A549 treated with ZK216348 at 1 μM for 4 hours (cell line): ENCODE measurements around the gene APCDD1L. TPM values are rescaled to one million over a fixed set of nuclear protein-coding genes. Genes with fewer than 3 reads are reported as not detected.

Source experiments
- total RNA-seq: library from RNA; stranded (reverse); fragments of 200-300 nt; extraction: Qiagen RNA extraction; gene quantifications from 5 replicates; pipeline ENCODE4 v1.2.3, GENCODE V29; 2022; ENCODE audit warnings: low read depth

The APCDD1L gene
- total RNA-seq, result 0.07 to 0.12 TPM (median 0.09 TPM) in 4 of 5 replicates, not detected in the other

DNA sequence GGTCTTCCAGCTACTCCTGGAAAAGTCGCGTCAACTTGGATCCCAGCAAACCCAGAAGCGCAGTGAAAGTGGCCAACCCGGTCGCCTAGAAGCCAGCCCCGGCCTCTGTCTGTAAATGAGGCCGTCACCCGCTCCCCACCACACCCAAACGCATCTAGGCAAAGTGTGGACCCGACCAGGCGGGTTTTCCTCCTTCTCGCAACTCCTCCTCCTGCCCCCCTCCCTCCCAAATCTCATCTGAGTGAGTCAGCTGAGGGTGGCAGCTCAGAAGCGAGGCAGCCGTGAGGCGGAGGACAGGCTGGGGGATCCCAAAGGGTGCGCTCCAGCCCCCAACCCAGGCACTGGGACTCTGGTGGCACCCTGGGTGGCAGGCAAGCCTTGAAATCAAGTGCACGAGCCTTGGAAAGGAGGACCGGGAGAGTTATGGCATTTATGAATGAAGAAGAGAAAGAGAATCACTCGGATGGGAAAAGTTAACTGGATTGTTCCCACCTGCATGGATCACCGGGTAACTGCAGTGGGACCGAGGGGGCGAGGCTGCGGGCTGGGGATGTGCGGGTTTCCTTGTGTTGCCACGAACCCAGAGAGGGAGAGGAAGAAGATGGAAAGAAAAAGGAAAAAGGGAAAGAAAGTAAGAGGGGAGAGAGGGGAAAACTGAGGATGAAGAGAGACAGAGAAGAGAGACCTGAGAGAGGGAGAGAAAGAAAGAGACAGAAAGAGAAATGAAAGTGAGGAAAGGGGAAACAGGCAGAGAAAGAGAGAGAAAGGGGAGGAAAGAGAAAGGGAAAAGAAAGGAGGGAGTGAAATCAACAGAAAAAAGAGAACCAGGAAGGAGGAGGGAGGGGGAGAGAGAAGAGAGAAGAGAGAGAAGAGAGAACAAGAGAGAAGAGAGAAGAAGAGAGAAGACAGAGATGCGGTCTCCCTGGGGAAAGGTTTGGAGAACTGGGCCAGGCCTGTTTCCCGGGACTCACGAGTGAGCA lies at the start of gene APCDD1L:
Gene APCDD1L, minus strand, starts transcription at position 167 of the 980 bp plus-strand sequence. CDS start 692 bp downstream, outside the sequence.

Other genes with a start within 250 kb of the APCDD1L start
- gene RAB22A, start 205.7 kb downstream of the APCDD1L start, total RNA-seq, result 6.8 to 12.6 TPM (median 10.0 TPM) in 5 replicates
- 48.3 to 63.7 TPM (median 51.0 TPM) in 5 replicates for gene VAPB, start 126.2 kb downstream of the APCDD1L start, total RNA-seq
- gene STX16, start 135.9 kb upstream of the APCDD1L start, total RNA-seq, result 28.0 to 37.0 TPM (median 34.8 TPM) in 5 replicates
- 29.2 to 41.3 TPM (median 32.0 TPM) in 5 replicates for gene NPEPL1, start 177.4 kb upstream of the APCDD1L start, total RNA-seq